ENCODE results near the gene FIBP.
"Not testable (repeated sequence)": the region's sequence is repeated elsewhere in the genome, so short reads cannot be mapped to it uniquely, and the experiment has no call there.

The FIBP gene

GRCh38 chr11:65859095-65859811 is 29.0 kb downstream of the FIBP start:
- peak; percentile 98 for DNase-seq (ENCODE audit: low spot score)

GRCh38 chr11:65858681-65859087 is 29.6 kb downstream of the FIBP start:
- DNase-seq (ENCODE audit: low spot score): no peak

GRCh38 chr11:65857853-65858680 is 30.2 kb downstream of the FIBP start, which contains the start of gene CFL1:
CFL1 (minus strand) TSS chr11:65858180; CDS start chr11:65858099, 81 bp downstream.
- peak; percentile 98 for DNase-seq (ENCODE audit: low spot score)

- DNase-seq (ENCODE audit: low spot score): no peak
Observed at GRCh38 chr11:65857500-65857852, 30.8 kb downstream of the FIBP start.

GRCh38 chr11:65856689-65857499 is 31.4 kb downstream of the FIBP start:
- DNase-seq (ENCODE audit: low spot score): peak; percentile 82

GRCh38 chr11:65855927-65856363 is 32.3 kb downstream of the FIBP start:
- peak; percentile 2 for DNase-seq (ENCODE audit: low spot score)

- DNase-seq (ENCODE audit: low spot score): peak; percentile 1
Observed at GRCh38 chr11:65854852-65855837, 33.1 kb downstream of the FIBP start.

- no peak for DNase-seq (ENCODE audit: low spot score)
Observed at GRCh38 chr11:65854161-65854592, 34.1 kb downstream of the FIBP start.

- DNase-seq (ENCODE audit: low spot score): no peak
Observed at GRCh38 chr11:65853246-65853979, 34.9 kb downstream of the FIBP start.

GRCh38 chr11:65852508-65853245 is 35.6 kb downstream of the FIBP start:
- DNase-seq (ENCODE audit: low spot score): peak; percentile 1

- no peak for DNase-seq (ENCODE audit: low spot score)
Observed at GRCh38 chr11:65851811-65852507, 36.3 kb downstream of the FIBP start.

- DNase-seq (ENCODE audit: low spot score): no peak
Observed at GRCh38 chr11:65851083-65851579, 37.1 kb downstream of the FIBP start.

- no peak for DNase-seq (ENCODE audit: low spot score)
Observed at GRCh38 chr11:65850217-65851082, 37.8 kb downstream of the FIBP start.

GRCh38 chr11:65849771-65850216 is 38.5 kb downstream of the FIBP start:
- DNase-seq (ENCODE audit: low spot score): no peak

- DNase-seq (ENCODE audit: low spot score): no peak
Observed at GRCh38 chr11:65849366-65849765, 38.9 kb downstream of the FIBP start.

GRCh38 chr11:65848693-65849092 is 39.6 kb downstream of the FIBP start:
- DNase-seq (ENCODE audit: low spot score): not testable (repeated sequence)

GRCh38 chr11:65847746-65848145 is 40.5 kb downstream of the FIBP start:
- no peak for DNase-seq (ENCODE audit: low spot score)
